Tibial artery (tissue), 4 donors: ENCODE measurements around the gene POLK.

Experiments
- DNase-seq, 2 donors: peaks; one replicate each; pipeline ENCODE4 v3.0.0-alpha.2; 2019
- H3K27ac ChIP-seq, 2 donors: fragments of 200-600 bp; sonication (generic) in 1 of 2; 1 replicate in 1 of 2; 2 replicates in 1 of 2; pipeline ENCODE4 v1.5.1; 2018 to 2019; ENCODE audit warnings: mild to moderate bottlenecking in 1 of 2
- H3K27me3 ChIP-seq, 2 donors: fragments of 200-600 bp; sonication (generic) in 1 of 2; one replicate each; pipeline versions ENCODE4 v1.5.1 to v1.6.0; 2016 to 2019
- H3K36me3 ChIP-seq, 3 donors: fragments of 200-600 bp; sonication (generic) in 2 of 3; one replicate each; pipeline ENCODE4 v1.5.1; 2016 to 2019; ENCODE audit warnings: mild to moderate bottlenecking in 2 of 3
- H3K4me1 ChIP-seq, 4 donors: fragments of 200-600 bp; sonication (generic) in 2 of 4; 1 replicate in 3 of 4; 2 replicates in 1 of 4; pipeline ENCODE4 v1.5.1; 2016 to 2019
- H3K4me3 ChIP-seq, 2 donors: fragments of 200-600 bp; sonication (generic) in 1 of 2; 1 replicate in 1 of 2; 2 replicates in 1 of 2; pipeline ENCODE4 v1.5.1; 2018 to 2019; ENCODE audit warnings: mild to moderate bottlenecking in 2 of 2
- H3K9me3 ChIP-seq, 3 donors: fragments of 200-600 bp; sonication (generic) in 1 of 3; one replicate each; pipeline ENCODE4 v1.5.1; 2016 to 2019
- intact Hi-C: fragments of 100-400 bp; cut with DNase I; formaldehyde crosslinking; loops from one replicate; pipeline ENCODE4 v1.15.0; 2023; ENCODE audit warnings: low total_unique reads
- TF ChIP-seq, protein P1 (sequence below), 2 experiments: fragments of 200-600 bp in 1 of 2; fragments of 450-650 bp in 1 of 2; IDR thresholded peaks; one replicate each; pipeline ENCODE4 v1.5.1; 2017 to 2019; ENCODE audit warnings: antibody characterized with exemption in 2 of 2, mild to moderate bottlenecking in 1 of 2, moderate library complexity in 1 of 2

The POLK gene

DNA sequence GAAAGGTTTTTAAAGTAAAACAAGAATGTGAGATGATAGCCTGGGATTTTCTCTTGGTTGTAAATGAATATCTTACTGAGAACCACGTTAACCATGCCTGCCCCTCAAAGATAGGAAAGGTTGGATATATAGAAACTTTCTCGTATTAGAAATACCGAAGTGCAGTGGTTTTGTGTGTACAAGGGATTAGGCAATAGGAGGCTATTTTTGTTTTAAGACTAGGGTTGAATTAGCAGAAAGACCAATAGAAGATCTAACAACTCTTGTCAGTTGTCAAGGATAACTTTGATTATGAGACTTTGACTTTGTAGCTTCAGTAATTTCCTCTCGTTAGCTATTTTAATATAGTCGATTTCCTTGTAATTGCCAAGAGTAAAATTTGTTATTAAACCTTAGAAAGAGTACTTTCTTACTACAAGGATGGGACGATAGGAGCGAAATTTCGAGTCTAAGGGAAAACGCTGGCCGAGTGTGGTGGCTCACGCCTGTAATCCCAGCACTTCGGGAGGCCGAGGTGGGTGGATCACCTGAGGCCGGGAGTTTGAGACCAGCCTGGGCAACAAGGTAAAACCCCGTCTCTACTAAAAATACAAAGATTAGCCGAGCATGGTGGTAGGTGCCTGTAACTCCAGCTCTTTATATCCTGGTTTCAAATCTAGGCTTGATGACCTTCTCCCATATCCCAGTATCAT is 838 bp downstream of the POLK start:
- TF ChIP-seq, protein P1, sequence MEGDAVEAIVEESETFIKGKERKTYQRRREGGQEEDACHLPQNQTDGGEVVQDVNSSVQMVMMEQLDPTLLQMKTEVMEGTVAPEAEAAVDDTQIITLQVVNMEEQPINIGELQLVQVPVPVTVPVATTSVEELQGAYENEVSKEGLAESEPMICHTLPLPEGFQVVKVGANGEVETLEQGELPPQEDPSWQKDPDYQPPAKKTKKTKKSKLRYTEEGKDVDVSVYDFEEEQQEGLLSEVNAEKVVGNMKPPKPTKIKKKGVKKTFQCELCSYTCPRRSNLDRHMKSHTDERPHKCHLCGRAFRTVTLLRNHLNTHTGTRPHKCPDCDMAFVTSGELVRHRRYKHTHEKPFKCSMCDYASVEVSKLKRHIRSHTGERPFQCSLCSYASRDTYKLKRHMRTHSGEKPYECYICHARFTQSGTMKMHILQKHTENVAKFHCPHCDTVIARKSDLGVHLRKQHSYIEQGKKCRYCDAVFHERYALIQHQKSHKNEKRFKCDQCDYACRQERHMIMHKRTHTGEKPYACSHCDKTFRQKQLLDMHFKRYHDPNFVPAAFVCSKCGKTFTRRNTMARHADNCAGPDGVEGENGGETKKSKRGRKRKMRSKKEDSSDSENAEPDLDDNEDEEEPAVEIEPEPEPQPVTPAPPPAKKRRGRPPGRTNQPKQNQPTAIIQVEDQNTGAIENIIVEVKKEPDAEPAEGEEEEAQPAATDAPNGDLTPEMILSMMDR (IDR thresholded peaks at IDR 0.05) = no peak
- H3K4me1 ChIP-seq = peaks cover 0 to 47% (median 16%) of the 10 kb centered on the region in 4 donors
- no peak for DNase-seq
- H3K27ac ChIP-seq = peak overlapping the region; percentile 93 to 97
- intact Hi-C loops = loop anchor here (2.0 to 5.0 kb wide), 2 partner anchors 204 to 460 kb away; partner anchors contain the start of genes GCNT4 and POC5
- H3K9me3 ChIP-seq = no peaks in the 10 kb centered on the region
- no peaks in the 10 kb centered on the region for H3K36me3 ChIP-seq
- peak overlapping the region; percentile 81 to 92 for H3K4me3 ChIP-seq
- no peaks in the 10 kb centered on the region for H3K27me3 ChIP-seq

DNA sequence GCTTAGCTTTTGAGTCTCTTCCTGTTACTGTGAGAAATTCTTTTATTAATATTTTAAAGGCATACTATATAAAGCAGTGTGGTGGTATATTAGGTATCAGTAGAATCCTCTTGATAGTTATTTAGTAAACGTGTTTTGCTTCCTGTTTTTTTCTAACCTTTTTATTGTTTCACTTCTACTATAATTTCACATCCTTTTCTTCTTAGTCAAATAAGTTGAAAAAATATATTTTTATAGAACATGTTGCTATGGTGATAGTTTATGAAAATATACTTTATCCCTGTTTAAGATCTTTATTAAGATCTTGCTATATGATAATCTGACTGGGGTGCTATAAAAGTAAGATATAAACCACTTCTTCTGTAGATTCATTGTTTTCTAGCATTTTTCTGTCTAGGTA is 2.1 kb downstream of the POLK start:
- H3K4me3 ChIP-seq = no peak overlapping the region
- no peaks in the 10 kb centered on the region for H3K9me3 ChIP-seq
- no peak for DNase-seq
- H3K36me3 ChIP-seq = no peaks in the 10 kb centered on the region
- intact Hi-C loops = loop anchor here (2.0 to 5.0 kb wide), 2 partner anchors 203 to 462 kb away; partner anchors contain the start of genes GCNT4 and POC5
- H3K27ac ChIP-seq = no peak overlapping the region
- TF ChIP-seq, protein P1 (IDR thresholded peaks at IDR 0.05) = no peak
- H3K27me3 ChIP-seq = no peaks in the 10 kb centered on the region
- peaks cover 0 to 38% (median 16%) of the 10 kb centered on the region in 4 donors for H3K4me1 ChIP-seq

DNA sequence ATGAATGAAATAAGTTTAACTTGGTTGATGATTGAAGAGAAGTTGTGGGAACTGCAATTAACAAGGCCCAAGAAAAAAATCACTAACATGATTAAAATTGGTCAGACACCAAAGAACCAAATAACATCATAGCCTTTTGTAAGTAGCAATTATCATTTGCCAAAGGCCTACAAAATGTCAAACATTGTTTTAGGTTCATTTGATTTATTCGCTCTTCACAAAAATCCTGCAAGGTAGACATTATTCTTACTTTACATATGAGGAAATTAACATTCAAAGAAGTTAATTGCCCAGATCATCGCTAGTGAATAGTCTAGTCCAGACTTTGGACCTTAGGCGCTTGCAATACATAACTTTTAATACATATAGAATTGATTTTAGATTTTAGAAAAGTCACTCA is 2.6 kb downstream of the POLK start:
- TF ChIP-seq, protein P1 (IDR thresholded peaks at IDR 0.05) = no peak
- H3K4me3 ChIP-seq = no peak overlapping the region
- no peak overlapping the region for H3K27ac ChIP-seq
- DNase-seq = no peak
- intact Hi-C loops = loop anchor here (5.0 kb wide), 1 partner anchor 462 kb away; the partner anchor contains the start of gene GCNT4
- peaks cover 0 to 33% (median 14%) of the 10 kb centered on the region in 4 donors for H3K4me1 ChIP-seq
- H3K9me3 ChIP-seq = no peaks in the 10 kb centered on the region
- H3K27me3 ChIP-seq = no peaks in the 10 kb centered on the region
- no peaks in the 10 kb centered on the region for H3K36me3 ChIP-seq

DNA sequence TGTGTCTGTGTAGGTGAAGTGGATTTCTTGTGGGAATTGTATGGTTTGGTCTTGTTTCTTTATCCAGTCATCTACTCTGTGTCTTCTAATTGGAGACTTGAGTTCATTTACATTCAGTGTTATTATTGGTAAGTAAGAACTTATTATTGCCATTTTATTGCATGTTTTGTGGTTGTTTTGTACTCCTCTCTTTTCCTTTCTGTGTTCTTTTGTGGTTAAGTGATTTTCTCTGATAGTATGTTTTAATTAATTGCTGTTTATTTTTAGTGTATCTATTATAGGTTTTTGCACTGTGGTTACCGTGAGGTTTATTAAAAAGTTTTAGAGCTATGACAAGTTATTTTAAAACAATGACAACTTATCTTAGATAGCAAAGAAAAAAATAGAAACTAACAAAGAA is 8.1 kb downstream of the POLK start:
- intact Hi-C loops = no loop called here
- TF ChIP-seq, protein P1 (IDR thresholded peaks at IDR 0.05) = no peak
- no peak for DNase-seq
- Histone ChIP-seq H3K27ac (no peak overlapping the region), H3K27me3 (no peaks in the 10 kb centered on the region), H3K9me3 (peaks cover 0 to 11% (median 7%) of the 10 kb centered on the region in 3 donors), H3K36me3 (peaks cover 0 to 9% (median 0%) of the 10 kb centered on the region in 3 donors), H3K4me1 (peaks cover 0 to 35% (median 5%) of the 10 kb centered on the region in 4 donors), H3K4me3 (no peak overlapping the region)

DNA sequence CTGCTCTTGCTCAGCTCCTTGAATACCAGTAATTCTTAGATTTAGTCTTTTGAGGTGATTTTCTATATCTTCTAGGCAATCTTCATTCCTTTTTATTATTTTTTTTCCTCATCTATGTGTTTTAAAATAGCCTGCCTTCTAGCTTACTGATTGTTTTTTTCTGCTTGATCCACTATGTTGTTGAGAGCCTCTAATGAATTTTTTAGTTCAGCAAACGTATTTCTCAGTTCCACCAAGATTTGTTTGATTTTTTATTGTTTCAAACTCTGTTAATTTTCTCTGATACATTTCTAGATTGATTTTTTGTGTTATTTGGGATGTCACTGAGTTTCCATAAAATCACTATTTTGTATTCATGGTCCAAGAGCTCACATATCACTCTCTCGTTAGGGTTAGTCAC is 9.5 kb downstream of the POLK start:
- no peaks in the 10 kb centered on the region for H3K27me3 ChIP-seq
- DNase-seq = no peak
- peaks cover 0 to 37% (median 5%) of the 10 kb centered on the region in 4 donors for H3K4me1 ChIP-seq
- H3K27ac ChIP-seq = no peak overlapping the region
- peaks cover 0 to 9% (median 0%) of the 10 kb centered on the region in 3 donors for H3K36me3 ChIP-seq
- H3K9me3 ChIP-seq = peaks cover 0 to 11% (median 7%) of the 10 kb centered on the region in 3 donors
- no peak overlapping the region for H3K4me3 ChIP-seq
- intact Hi-C loops = no loop called here
- TF ChIP-seq, protein P1 (IDR thresholded peaks at IDR 0.05) = no peak
